IMR-90 (cell line): ENCODE results near the gene GPR157. TPM values are rescaled to one million over a fixed set of nuclear protein-coding genes. Genes with fewer than 3 reads are reported as not detected.

Experiments used
- ATAC-seq: fragments of 200-7000 bp; cut with Tn5 transposase; 2 replicates; pipeline ENCODE4 v1.9.1; 2020; ENCODE audit warnings: low read depth, mild to moderate bottlenecking, moderate library complexity
- BruUV-seq: library from RNA; stranded (reverse); fragments of 400-500 nt; replicated peaks from 2 replicates; lab custom pipeline; 2021; lab: Mats Ljungman, UMichigan
- CTCF ChIA-PET: fragments of 300-600 bp; formaldehyde crosslinking; extraction: SDS; loops from one replicate; lab custom pipeline; 2021; ENCODE audit warnings: antibody characterized with exemption; lab: Yijun Ruan, JAX
- POLR2A ChIA-PET: fragments of 300-600 bp; sonication (Branson Sonifier 250); formaldehyde crosslinking; loops from one replicate; lab custom pipeline; 2022; ENCODE audit warnings: antibody characterized with exemption; ENCODE audit not compliant: unreplicated experiment; lab: Charles Lee
- DNase-seq: peaks from one replicate; pipeline ENCODE4 v3.0.0; 2013
- H2AFZ ChIP-seq: replicated peaks from 2 replicates; pipeline ENCODE3; 2013; ENCODE audit warnings: low read length, mild to moderate bottlenecking; ENCODE audit not compliant: poor library complexity
- H2AK5ac ChIP-seq: 2 replicates; pipeline ENCODE4 v1.6.1; 2013; ENCODE audit warnings: low read depth, low read length, inconsistent platforms
- H2AK9ac ChIP-seq: replicated peaks from 2 replicates; pipeline ENCODE3; 2013; ENCODE audit warnings: mild to moderate bottlenecking, low read depth, low read length, moderate library complexity; ENCODE audit not compliant: poor library complexity
- H2BK120ac ChIP-seq: 2 replicates; pipeline ENCODE4 v1.6.1; 2013; ENCODE audit warnings: low read depth, low read length, inconsistent platforms
- H2BK15ac ChIP-seq: 3 replicates; pipeline ENCODE4 v1.6.1; 2013; ENCODE audit warnings: low read depth, low read length, inconsistent platforms
- H2BK20ac ChIP-seq: 2 replicates; pipeline ENCODE4 v1.6.1; 2013; ENCODE audit warnings: low read depth, mild to moderate bottlenecking, inconsistent platforms, low read length, moderate library complexity
- H2BK5ac ChIP-seq: 2 replicates; pipeline ENCODE4 v1.6.1; 2013; ENCODE audit warnings: mild to moderate bottlenecking, low read depth, low read length, inconsistent platforms; ENCODE audit not compliant: poor library complexity, severe bottlenecking
- H3K14ac ChIP-seq: replicated peaks from 2 replicates; pipeline ENCODE4 v1.6.1; 2013; ENCODE audit warnings: low read depth, low read length, inconsistent platforms
- H3K18ac ChIP-seq: 2 replicates; pipeline ENCODE4 v1.6.1; 2013; ENCODE audit warnings: low read depth, low read length, control low read depth
- H3K23ac ChIP-seq: 2 replicates; pipeline ENCODE4 v1.6.1; 2013; ENCODE audit warnings: low read depth, low read length, inconsistent platforms
- H3K27ac ChIP-seq: 2 replicates; pipeline ENCODE4 v1.5.1; 2013; ENCODE audit warnings: mild to moderate bottlenecking, control low read depth, low read length; ENCODE audit not compliant: insufficient read depth
- H3K27me3 ChIP-seq: 2 replicates; pipeline ENCODE4 v1.6.1; 2013; ENCODE audit warnings: low read length; ENCODE audit not compliant: control insufficient read depth, insufficient read depth
- H3K36me3 ChIP-seq: 2 replicates; pipeline ENCODE4 v1.6.1; 2013; ENCODE audit warnings: low read length, mixed read lengths; ENCODE audit not compliant: control insufficient read depth, insufficient read depth
- H3K4ac ChIP-seq: 2 replicates; pipeline ENCODE4 v1.6.1; 2013; ENCODE audit warnings: low read depth, low read length, inconsistent platforms
- H3K4me1 ChIP-seq: 2 replicates; pipeline ENCODE4 v1.6.1; 2013; ENCODE audit warnings: low read length, mixed read lengths; ENCODE audit not compliant: control insufficient read depth, insufficient read depth
- H3K4me2 ChIP-seq: 2 replicates; pipeline ENCODE4 v1.6.1; 2013; ENCODE audit warnings: low read depth, mild to moderate bottlenecking, control low read depth, low read length, moderate library complexity
- H3K4me3 ChIP-seq: 2 replicates; pipeline ENCODE4 v1.5.1; 2013; ENCODE audit warnings: low read depth, mild to moderate bottlenecking, control low read depth, low read length, moderate library complexity; ENCODE audit not compliant: insufficient read depth
- H3K56ac ChIP-seq: 2 replicates; pipeline ENCODE4 v1.6.1; 2013; ENCODE audit warnings: low read length, inconsistent platforms; ENCODE audit not compliant: insufficient read depth; ENCODE audit errors: extremely low read depth
- H3K79me1 ChIP-seq, 2 experiments: 2 replicates each; pipeline ENCODE4 v1.6.1; 2013; ENCODE audit warnings: low read length in 2 of 2, inconsistent platforms in 1 of 2, low read depth in 1 of 2
- H3K9ac ChIP-seq: 2 replicates; pipeline ENCODE4 v1.6.1; 2013; ENCODE audit warnings: low read depth, low read length, control low read depth
- H3K9me1 ChIP-seq: 2 replicates; pipeline ENCODE4 v1.6.1; 2013; ENCODE audit warnings: low read length, inconsistent platforms; ENCODE audit not compliant: insufficient read depth
- H3K9me3 ChIP-seq: 2 replicates; pipeline ENCODE4 v1.6.1; 2013; ENCODE audit warnings: low read length; ENCODE audit not compliant: control insufficient read depth, insufficient read depth
- H4K20me1 ChIP-seq: 2 replicates; pipeline ENCODE4 v1.6.1; 2013; ENCODE audit warnings: low read length, inconsistent platforms; ENCODE audit not compliant: insufficient read depth
- H4K5ac ChIP-seq: 2 replicates; pipeline ENCODE4 v1.6.1; 2013; ENCODE audit warnings: mild to moderate bottlenecking, low read depth, low read length, control low read depth
- H4K8ac ChIP-seq, 2 experiments: 2 replicates each; pipeline ENCODE4 v1.6.1; 2013; ENCODE audit warnings: low read depth in 2 of 2, low read length in 2 of 2, control low read depth in 1 of 2, inconsistent platforms in 1 of 2
- H4K91ac ChIP-seq: 2 replicates; pipeline ENCODE4 v1.6.1; 2013; ENCODE audit warnings: low read depth, low read length, inconsistent platforms; ENCODE audit not compliant: insufficient read depth
- MXI1 ChIP-seq: IDR thresholded peaks from 2 replicates; pipeline ENCODE4 v1.6.1; 2012; ENCODE audit warnings: low read depth, mild to moderate bottlenecking, low read length, moderate library complexity, borderline replicate concordance
- RCOR1 ChIP-seq: IDR thresholded peaks from 2 replicates; pipeline ENCODE4 v1.6.1; 2012; ENCODE audit warnings: mild to moderate bottlenecking, low read length, improper control_type of control experiment; ENCODE audit not compliant: insufficient replicate concordance
- WGBS, 2 experiments: methylation state at CpG; one replicate each; pipeline versions ENCODE4 v1.1.5 to v1.1.7; 2013; ENCODE audit warnings: missing lambda C conversion rate in 2 of 2; ENCODE audit not compliant: insufficient read length in 1 of 2; ENCODE audit errors: extremely low coverage in 2 of 2; 5-methylcytosine and 5-hydroxymethylcytosine counted together
- dilution Hi-C: fragments of 300-500 bp; cut with HindIII; formaldehyde crosslinking; loops from one replicate; pipeline ENCODE4 v1.14.3; 2018; ENCODE audit warnings: low sequenced_read_pairs; ENCODE audit not compliant: unreplicated experiment
- in situ Hi-C: fragments of 300-500 bp; cut with MboI; formaldehyde crosslinking; loops from 3 replicates; pipeline ENCODE4 v1.14.3; 2019; ENCODE audit warnings: low sequenced_read_pairs, inconsistent platforms, mixed read lengths
- intact Hi-C: fragments of 100-400 bp; cut with micrococcal nuclease; formaldehyde crosslinking; loops from 2 replicates; pipeline ENCODE4 v1.10.0; 2022
- polyA plus RNA-seq, 3 experiments: library from polyadenylated mRNA; depleted of rRNA; stranded (reverse); fragments of >200 nt; gene quantifications; 2 replicates each; pipeline ENCODE4 v1.2.3, GENCODE V29; 2012; ENCODE audit warnings: low replicate concordance in 1 of 3
- total RNA-seq: library from RNA; depleted of rRNA; stranded (reverse); fragments of >200 nt; gene quantifications from 2 replicates; pipeline ENCODE4 v1.2.3, GENCODE V29; 2012

GPR157 gene
- total and polyA plus RNA-seq, 2 of the 4 experiments (the other 2 are of a cell fraction): 1.8 to 2.7 TPM

GRCh38 chr1:9161342-9161741, 32.4 kb upstream of the GPR157 start:
- H3K23ac ChIP-seq: peak overlapping the region; percentile 82
- H3K14ac ChIP-seq: peak overlapping the region; percentile 10
- no peak overlapping the region for H4K91ac ChIP-seq
- H2AK5ac ChIP-seq: no peak overlapping the region
- H4K8ac ChIP-seq: no peak overlapping the region
- ATAC-seq (no peak), DNase-seq (no peak)
- ChIA-PET CTCF (no interaction called here), POLR2A (no interaction called here)
- no peaks in the 10 kb centered on the region for H3K9me3 ChIP-seq
- H3K56ac ChIP-seq: no peak overlapping the region
- peaks cover 90% of the 10 kb centered on the region for H4K20me1 ChIP-seq
- H3K4me1 ChIP-seq: peaks cover 27% of the 10 kb centered on the region
- peak overlapping the region; percentile 29; the same call in 1 of the 2 replicates for H3K4ac ChIP-seq
- H2BK20ac ChIP-seq: no peak overlapping the region
- H2BK15ac ChIP-seq: no peak overlapping the region
- no peak overlapping the region for H3K4me3 ChIP-seq
- peaks cover 13% of the 10 kb centered on the region; the same call in 1 of the 2 replicates for H3K36me3 ChIP-seq
- H4K5ac ChIP-seq: no peak overlapping the region
- no peak overlapping the region for H3K9ac ChIP-seq
- H3K9me1 ChIP-seq: peaks cover 34% of the 10 kb centered on the region
- no peak overlapping the region for H2BK5ac ChIP-seq
- H2AK9ac ChIP-seq: no peak overlapping the region
- H3K79me1 ChIP-seq: peaks cover 21 to 92% of the 10 kb centered on the region in 2 experiments
- H3K27ac ChIP-seq: no peak overlapping the region
- WGBS, 2 experiments: 78% methylated on average over 4 of the region's 6 CpGs; no CpG with 5 or more reads in 1 of the 2 experiments
- in situ Hi-C loops: no loop called here
- no peak overlapping the region for H2BK120ac ChIP-seq
- no peak overlapping the region for H2AFZ ChIP-seq
- H3K27me3 ChIP-seq: no peaks in the 10 kb centered on the region
- H3K18ac ChIP-seq: no peak overlapping the region
- TF ChIP-seq MXI1 (no peak), RCOR1 (no peak)
- dilution Hi-C loops: no loop called here
- intact Hi-C loops: no loop called here
- BruUV-seq: no TSS peak
- no peak overlapping the region for H3K4me2 ChIP-seq
